SK-N-SH (cell line): ENCODE data around the gene KIAA1549. TPM values are rescaled to one million over a fixed set of nuclear protein-coding genes. Genes with fewer than 3 reads are reported as not detected.

Source experiments
- CTCF ChIA-PET: fragments of 300-600, 350-600 bp; formaldehyde crosslinking; extraction: SDS; loops from one replicate; lab custom pipeline; 2021; lab: Yijun Ruan, JAX
- POLR2A ChIA-PET: fragments of 350-600 bp; sonication (Branson Sonifier 250); formaldehyde crosslinking; extraction: SDS; loops from one replicate; lab custom pipeline; 2020; ENCODE audit warnings: antibody characterized with exemption, inconsistent platforms; lab: Yijun Ruan, JAX
- DNase-seq: peaks from one replicate; pipeline ENCODE4 v3.0.0; 2012
- H2AFZ ChIP-seq: fragments of 200-600 bp; sonication (generic); 2 replicates; pipeline ENCODE4 v1.8.1; 2016; ENCODE audit warnings: antibody characterized with exemption, mild to moderate bottlenecking, low read depth
- H3F3A ChIP-seq: fragments of 200-600 bp; sonication (generic); replicated peaks from 2 replicates; pipeline ENCODE3; 2016; ENCODE audit warnings: antibody characterized with exemption, mild to moderate bottlenecking; ENCODE audit not compliant: insufficient read depth
- H3K27ac ChIP-seq, 2 experiments: fragments of 200-500 bp in 1 of 2; fragments of 200-600 bp in 1 of 2; sonication (Bioruptor generic) in 1 of 2; sonication (generic), shearing (Covaris generic) in 1 of 2; 2 replicates each; pipeline versions ENCODE4 v1.5.1 to v1.6.1; 2014 to 2016; ENCODE audit warnings: low read depth in 2 of 2, inconsistent platforms in 1 of 2, low read length in 1 of 2, mild to moderate bottlenecking in 1 of 2, mixed read lengths in 1 of 2
- H3K27me3 ChIP-seq: fragments of 200-600 bp; sonication (generic), shearing (Covaris generic); 2 replicates; pipeline ENCODE4 v1.6.1; 2016; ENCODE audit warnings: mixed run types; ENCODE audit not compliant: insufficient read depth
- H3K36me3 ChIP-seq, 2 experiments: fragments of 200-500 bp in 1 of 2; fragments of 200-600 bp in 1 of 2; sonication (Bioruptor generic) in 1 of 2; sonication (generic) in 1 of 2; replicated peaks in 1 of 2; 2 replicates each; pipeline versions ENCODE3 to v1.5.1; 2014 to 2016; ENCODE audit warnings: low read length in 1 of 2, mild to moderate bottlenecking in 1 of 2; ENCODE audit not compliant: insufficient read depth in 2 of 2, control insufficient read depth in 1 of 2
- H3K4me1 ChIP-seq, 2 experiments: fragments of 200-500 bp in 1 of 2; fragments of 200-600 bp in 1 of 2; sonication (Bioruptor generic) in 1 of 2; sonication (generic), shearing (Covaris generic) in 1 of 2; 2 replicates each; pipeline versions ENCODE4 v1.5.1 to v1.6.1; 2014 to 2016; ENCODE audit warnings: low read depth in 1 of 2, low read length in 1 of 2, mixed run types in 1 of 2; ENCODE audit not compliant: insufficient read depth in 2 of 2, control insufficient read depth in 1 of 2
- H3K4me2 ChIP-seq: fragments of 200-600 bp; sonication (generic), shearing (Covaris generic); 2 replicates; pipeline ENCODE4 v1.6.1; 2017; ENCODE audit warnings: mixed run types
- H3K4me3 ChIP-seq, 2 experiments: fragments of 200-500 bp in 1 of 2; fragments of 200-600 bp in 1 of 2; sonication (Bioruptor generic) in 1 of 2; sonication (generic), shearing (Covaris generic) in 1 of 2; 2 replicates each; pipeline versions ENCODE4 v1.5.1 to v1.8.1; 2014 to 2016; ENCODE audit warnings: low read depth in 2 of 2, inconsistent platforms in 1 of 2, low read length in 1 of 2, mild to moderate bottlenecking in 1 of 2, mixed read lengths in 1 of 2, moderate library complexity in 1 of 2
- H3K79me2 ChIP-seq: fragments of 200-600 bp; sonication (generic); 2 replicates; pipeline ENCODE4 v1.8.1; 2017; ENCODE audit warnings: mild to moderate bottlenecking; ENCODE audit not compliant: insufficient read depth
- H3K9ac ChIP-seq: fragments of 200-600 bp; sonication (generic); 2 replicates; pipeline ENCODE4 v1.6.1; 2017; ENCODE audit warnings: mixed run types
- H3K9me2 ChIP-seq: fragments of 200-600 bp; sonication (generic); 2 replicates; pipeline ENCODE4 v1.6.1; 2017; ENCODE audit warnings: mixed run types
- H3K9me3 ChIP-seq: fragments of 200-600 bp; sonication (generic); 2 replicates; pipeline ENCODE4 v1.6.1; 2017; ENCODE audit warnings: mixed run types, mild to moderate bottlenecking, moderate library complexity
- H4K20me1 ChIP-seq: fragments of 200-600 bp; sonication (generic); 2 replicates; pipeline ENCODE4 v1.6.1; 2017; ENCODE audit warnings: mild to moderate bottlenecking, mixed run types; ENCODE audit not compliant: insufficient read depth
- ELF1 ChIP-seq: IDR thresholded peaks from 2 replicates; pipeline ENCODE4 v1.4.0; 2012
- EZH2phosphoT487 ChIP-seq: fragments of 200-600 bp; sonication (generic); IDR thresholded peaks from 2 replicates; pipeline ENCODE4 v1.6.1; 2017; ENCODE audit warnings: low read depth, mixed run types, mild to moderate bottlenecking, antibody characterized with exemption, moderate library complexity, borderline replicate concordance
- JUND ChIP-seq: IDR thresholded peaks from 2 replicates; pipeline ENCODE4 v1.4.0; 2012
- MAX ChIP-seq: IDR thresholded peaks from 2 replicates; pipeline ENCODE4 v1.4.0; 2012; ENCODE audit warnings: low read depth
- MXI1 ChIP-seq: IDR thresholded peaks from 2 replicates; pipeline ENCODE4 v1.6.1; 2012; ENCODE audit warnings: mild to moderate bottlenecking, low read depth, low read length, improper control_type of control experiment
- NRF1 ChIP-seq: IDR thresholded peaks from 2 replicates; pipeline ENCODE4 v1.6.1; 2012; ENCODE audit warnings: low read depth, mild to moderate bottlenecking, low read length
- PBX3 ChIP-seq: IDR thresholded peaks from 2 replicates; pipeline ENCODE4; 2012
- RCOR1 ChIP-seq: fragments of 150-350 bp; IDR thresholded peaks from 2 replicates; pipeline ENCODE4 v1.6.1; 2017; ENCODE audit warnings: antibody characterized with exemption, low read length
- RFX5 ChIP-seq: IDR thresholded peaks from 2 replicates; pipeline ENCODE4 v1.6.1; 2012; ENCODE audit warnings: mild to moderate bottlenecking, improper control_type of control experiment, low read length
- RXRA ChIP-seq: IDR thresholded peaks from 2 replicates; pipeline ENCODE4 v1.4.0; 2012; ENCODE audit warnings: low read depth, mild to moderate bottlenecking, borderline replicate concordance
- SMC3 ChIP-seq: IDR thresholded peaks from 2 replicates; pipeline ENCODE4 v1.6.1; 2012; ENCODE audit warnings: low read depth, low read length, improper control_type of control experiment
- TCF12 ChIP-seq: IDR thresholded peaks from 2 replicates; pipeline ENCODE4 v1.4.0; 2012
- TEAD4 ChIP-seq: IDR thresholded peaks from 2 replicates; pipeline ENCODE4 v1.4.0; 2012; ENCODE audit warnings: mild to moderate bottlenecking, borderline replicate concordance; ENCODE audit not compliant: insufficient read depth
- USF1 ChIP-seq: IDR thresholded peaks from 2 replicates; pipeline ENCODE4 v1.4.0; 2012; ENCODE audit warnings: low read depth, borderline replicate concordance
- USF2 ChIP-seq: fragments of 150-350 bp; IDR thresholded peaks from 2 replicates; pipeline ENCODE4 v1.6.1; 2017; ENCODE audit warnings: antibody characterized with exemption, low read length, low read depth, borderline replicate concordance
- ZBTB33 ChIP-seq: IDR thresholded peaks from 2 replicates; pipeline ENCODE4 v1.4.0; 2012; ENCODE audit warnings: low read depth, borderline replicate concordance
- WGBS: methylation state at CpG from one replicate; pipeline ENCODE4 v1.1.6; 2017; ENCODE audit warnings: low lambda C conversion rate; 5-methylcytosine and 5-hydroxymethylcytosine counted together
- polyA plus RNA-seq, 3 experiments: library from polyadenylated mRNA; depleted of rRNA; stranded (reverse); fragments of >200 nt; gene quantifications; 2 replicates each; pipeline ENCODE4 v1.2.3, GENCODE V29; 2012
- TF ChIP-seq, protein P1 (sequence below): fragments of 150-350 bp; IDR thresholded peaks from 2 replicates; pipeline ENCODE4 v1.6.1; 2016; ENCODE audit warnings: mild to moderate bottlenecking, low read depth, low read length
- TF ChIP-seq, protein P2 (sequence below): fragments of 200-600 bp; sonication (generic); IDR thresholded peaks from 2 replicates; pipeline ENCODE4 v1.6.1; 2017; ENCODE audit warnings: antibody characterized with exemption, mild to moderate bottlenecking, moderate library complexity

KIAA1549 gene
- polyA plus RNA-seq, 1 of the 3 experiments (the other 2 are of a cell fraction): 3.6 TPM

DNA sequence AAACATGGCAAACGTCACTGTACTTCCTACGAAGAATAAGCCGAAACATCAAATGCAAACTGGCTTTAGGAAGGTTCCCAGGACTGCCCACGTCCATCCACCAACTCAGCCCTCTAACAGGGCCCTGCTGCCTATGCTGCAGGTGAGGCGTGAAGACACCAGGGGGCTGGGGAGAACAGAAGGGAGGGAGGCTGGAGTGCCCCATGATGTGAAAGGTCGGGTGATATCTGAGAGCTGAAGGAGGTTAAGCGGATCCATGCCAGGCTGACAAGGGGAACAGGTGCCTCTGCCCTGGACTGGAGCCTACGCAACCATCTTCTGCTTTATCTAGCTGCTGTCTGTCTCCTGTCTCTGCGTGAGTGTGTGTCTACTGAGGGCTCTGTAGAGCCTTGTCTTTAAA lies 143.0 kb downstream of the KIAA1549 start:
- DNase-seq: no peak
- no peak overlapping the region for H3K27ac ChIP-seq
- H4K20me1 ChIP-seq: no peaks in the 10 kb centered on the region
- H3K9me3 ChIP-seq: no peaks in the 10 kb centered on the region
- H3F3A ChIP-seq: no peaks in the 10 kb centered on the region
- H3K4me3 ChIP-seq: no peak overlapping the region
- peaks cover 17 to 60% of the 10 kb centered on the region in 2 experiments for H3K36me3 ChIP-seq
- no peaks in the 10 kb centered on the region for H3K9me2 ChIP-seq
- H3K9ac ChIP-seq: no peak overlapping the region
- H3K4me1 ChIP-seq: 0 out of 4 replicates have a peak, but pooled peaks cover 0 to 9% of the 10 kb centered on the region in 2 experiments
- H3K79me2 ChIP-seq: no peaks in the 10 kb centered on the region
- no peaks in the 10 kb centered on the region for H3K27me3 ChIP-seq
- ChIA-PET CTCF (no interaction called here), POLR2A (no interaction called here)
- no peak overlapping the region for H2AFZ ChIP-seq
- TF ChIP-seq, protein P1, sequence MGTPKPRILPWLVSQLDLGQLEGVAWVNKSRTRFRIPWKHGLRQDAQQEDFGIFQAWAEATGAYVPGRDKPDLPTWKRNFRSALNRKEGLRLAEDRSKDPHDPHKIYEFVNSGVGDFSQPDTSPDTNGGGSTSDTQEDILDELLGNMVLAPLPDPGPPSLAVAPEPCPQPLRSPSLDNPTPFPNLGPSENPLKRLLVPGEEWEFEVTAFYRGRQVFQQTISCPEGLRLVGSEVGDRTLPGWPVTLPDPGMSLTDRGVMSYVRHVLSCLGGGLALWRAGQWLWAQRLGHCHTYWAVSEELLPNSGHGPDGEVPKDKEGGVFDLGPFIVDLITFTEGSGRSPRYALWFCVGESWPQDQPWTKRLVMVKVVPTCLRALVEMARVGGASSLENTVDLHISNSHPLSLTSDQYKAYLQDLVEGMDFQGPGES: no peak
- TF ChIP-seq PBX3 (no peak), ELF1 (no peak), MXI1 (no peak), RCOR1 (no peak), USF2 (no peak), RXRA (no peak), EZH2phosphoT487 (no peak), SMC3 (no peak), USF1 (no peak), ZBTB33 (no peak), RFX5 (no peak), MAX (no peak), NRF1 (no peak), JUND (no peak), TEAD4 (no peak), TCF12 (no peak)
- TF ChIP-seq, protein P2, sequence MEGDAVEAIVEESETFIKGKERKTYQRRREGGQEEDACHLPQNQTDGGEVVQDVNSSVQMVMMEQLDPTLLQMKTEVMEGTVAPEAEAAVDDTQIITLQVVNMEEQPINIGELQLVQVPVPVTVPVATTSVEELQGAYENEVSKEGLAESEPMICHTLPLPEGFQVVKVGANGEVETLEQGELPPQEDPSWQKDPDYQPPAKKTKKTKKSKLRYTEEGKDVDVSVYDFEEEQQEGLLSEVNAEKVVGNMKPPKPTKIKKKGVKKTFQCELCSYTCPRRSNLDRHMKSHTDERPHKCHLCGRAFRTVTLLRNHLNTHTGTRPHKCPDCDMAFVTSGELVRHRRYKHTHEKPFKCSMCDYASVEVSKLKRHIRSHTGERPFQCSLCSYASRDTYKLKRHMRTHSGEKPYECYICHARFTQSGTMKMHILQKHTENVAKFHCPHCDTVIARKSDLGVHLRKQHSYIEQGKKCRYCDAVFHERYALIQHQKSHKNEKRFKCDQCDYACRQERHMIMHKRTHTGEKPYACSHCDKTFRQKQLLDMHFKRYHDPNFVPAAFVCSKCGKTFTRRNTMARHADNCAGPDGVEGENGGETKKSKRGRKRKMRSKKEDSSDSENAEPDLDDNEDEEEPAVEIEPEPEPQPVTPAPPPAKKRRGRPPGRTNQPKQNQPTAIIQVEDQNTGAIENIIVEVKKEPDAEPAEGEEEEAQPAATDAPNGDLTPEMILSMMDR: no peak
- 97% methylated on average over 9 of the region's 9 CpGs for WGBS
- no peak overlapping the region for H3K4me2 ChIP-seq
